Activated CD8-positive, alpha-beta T cell treated with anti-CD3 and anti-CD28 coated beads for 36 hours (primary cell): Measurements from ENCODE around the gene ACOT9. TPM values are rescaled to one million over a fixed set of nuclear protein-coding genes. Genes with fewer than 3 reads are reported as not detected.
"Not testable (repeated sequence)": the region's sequence is repeated elsewhere in the genome, so short reads cannot be mapped to it uniquely, and the experiment has no call there.

Experiments used
- ATAC-seq: fragments of 200-7000 bp; cut with Tn5 transposase; one replicate; pipeline ENCODE4 v1.10.0; 2021; ENCODE audit warnings: mild to moderate bottlenecking, moderate library complexity
- CTCF ChIA-PET: fragments of 350-600 bp; sonication (Branson Sonifier 250); formaldehyde crosslinking; loops from one replicate; lab custom pipeline; 2021; ENCODE audit warnings: antibody characterized with exemption; lab: Charles Lee
- POLR2A ChIA-PET: fragments of 350-600 bp; sonication (Branson Sonifier 250); formaldehyde crosslinking; loops from one replicate; lab custom pipeline; 2021; ENCODE audit warnings: antibody characterized with exemption; lab: Charles Lee
- DNase-seq: peaks from one replicate; pipeline ENCODE4 v3.0.0-alpha.2; 2020
- H3K27ac Mint-ChIP-seq: one replicate; pipeline ENCODE4 v1.8.0; 2021; ENCODE audit warnings: mild to moderate bottlenecking, mixed read lengths
- H3K27me3 Mint-ChIP-seq: one replicate; pipeline ENCODE4 v1.8.0; 2021; ENCODE audit warnings: mixed read lengths
- H3K36me3 Mint-ChIP-seq: one replicate; pipeline ENCODE4 v1.8.0; 2021; ENCODE audit warnings: low read depth, mixed read lengths
- H3K4me1 Mint-ChIP-seq: one replicate; pipeline ENCODE4 v1.8.0; 2021; ENCODE audit warnings: low read depth, mixed read lengths
- H3K4me3 Mint-ChIP-seq: one replicate; pipeline ENCODE4 v1.8.0; 2021; ENCODE audit warnings: mild to moderate bottlenecking, moderate library complexity, mixed read lengths
- H3K9me3 Mint-ChIP-seq: one replicate; pipeline ENCODE4 v1.8.0; 2021; ENCODE audit warnings: mixed read lengths
- intact Hi-C: fragments of 100-400 bp; cut with micrococcal nuclease; formaldehyde crosslinking; loops from one replicate; pipeline ENCODE4 v1.10.0; 2022
- total RNA-seq, 2 experiments: library from RNA; stranded (reverse); gene quantifications; one replicate each; pipeline ENCODE4 v1.2.3, GENCODE V29; 2021
- TF ChIP-seq, protein P1 (sequence below): fragments of 200-600 bp; IDR thresholded peaks from one replicate; pipeline ENCODE4 v1.8.0; 2022; ENCODE audit warnings: antibody characterized with exemption, mild to moderate bottlenecking

ACOT9 gene
- total RNA-seq, 2 experiments from 2014 or later, result 28.1 to 28.3 TPM

DNA sequence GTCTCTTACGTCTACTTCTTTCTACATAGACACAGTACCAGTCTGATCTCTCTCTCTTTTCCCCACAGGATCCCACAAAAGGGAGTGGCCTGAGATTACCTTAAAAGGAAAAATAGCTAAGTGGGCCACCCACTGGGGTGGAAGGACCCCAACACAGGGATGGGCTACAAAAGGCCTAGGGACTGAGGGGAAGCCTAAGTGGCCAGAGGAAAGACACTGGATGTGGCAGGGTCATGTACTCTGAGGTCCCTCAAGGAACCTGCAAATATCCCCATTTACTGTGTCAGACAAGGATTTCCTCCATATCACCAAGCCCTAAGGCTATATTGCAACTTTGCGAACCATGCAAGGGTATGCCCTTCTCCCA lies 82.3 kb downstream of the ACOT9 start:
- ChIA-PET CTCF (no interaction called here), POLR2A (no interaction called here)
- no peak overlapping the region for H3K27ac Mint-ChIP-seq
- H3K4me3 Mint-ChIP-seq, result no peak overlapping the region
- no peaks in the 10 kb centered on the region for H3K36me3 Mint-ChIP-seq
- no peaks in the 10 kb centered on the region for H3K9me3 Mint-ChIP-seq
- no peak for DNase-seq
- TF ChIP-seq, protein P1, sequence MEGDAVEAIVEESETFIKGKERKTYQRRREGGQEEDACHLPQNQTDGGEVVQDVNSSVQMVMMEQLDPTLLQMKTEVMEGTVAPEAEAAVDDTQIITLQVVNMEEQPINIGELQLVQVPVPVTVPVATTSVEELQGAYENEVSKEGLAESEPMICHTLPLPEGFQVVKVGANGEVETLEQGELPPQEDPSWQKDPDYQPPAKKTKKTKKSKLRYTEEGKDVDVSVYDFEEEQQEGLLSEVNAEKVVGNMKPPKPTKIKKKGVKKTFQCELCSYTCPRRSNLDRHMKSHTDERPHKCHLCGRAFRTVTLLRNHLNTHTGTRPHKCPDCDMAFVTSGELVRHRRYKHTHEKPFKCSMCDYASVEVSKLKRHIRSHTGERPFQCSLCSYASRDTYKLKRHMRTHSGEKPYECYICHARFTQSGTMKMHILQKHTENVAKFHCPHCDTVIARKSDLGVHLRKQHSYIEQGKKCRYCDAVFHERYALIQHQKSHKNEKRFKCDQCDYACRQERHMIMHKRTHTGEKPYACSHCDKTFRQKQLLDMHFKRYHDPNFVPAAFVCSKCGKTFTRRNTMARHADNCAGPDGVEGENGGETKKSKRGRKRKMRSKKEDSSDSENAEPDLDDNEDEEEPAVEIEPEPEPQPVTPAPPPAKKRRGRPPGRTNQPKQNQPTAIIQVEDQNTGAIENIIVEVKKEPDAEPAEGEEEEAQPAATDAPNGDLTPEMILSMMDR, result no peak
- H3K4me1 Mint-ChIP-seq, result peaks cover 26% of the 10 kb centered on the region
- ATAC-seq, result no peak
- intact Hi-C loops, result no loop called here
- no peaks in the 10 kb centered on the region for H3K27me3 Mint-ChIP-seq

DNA sequence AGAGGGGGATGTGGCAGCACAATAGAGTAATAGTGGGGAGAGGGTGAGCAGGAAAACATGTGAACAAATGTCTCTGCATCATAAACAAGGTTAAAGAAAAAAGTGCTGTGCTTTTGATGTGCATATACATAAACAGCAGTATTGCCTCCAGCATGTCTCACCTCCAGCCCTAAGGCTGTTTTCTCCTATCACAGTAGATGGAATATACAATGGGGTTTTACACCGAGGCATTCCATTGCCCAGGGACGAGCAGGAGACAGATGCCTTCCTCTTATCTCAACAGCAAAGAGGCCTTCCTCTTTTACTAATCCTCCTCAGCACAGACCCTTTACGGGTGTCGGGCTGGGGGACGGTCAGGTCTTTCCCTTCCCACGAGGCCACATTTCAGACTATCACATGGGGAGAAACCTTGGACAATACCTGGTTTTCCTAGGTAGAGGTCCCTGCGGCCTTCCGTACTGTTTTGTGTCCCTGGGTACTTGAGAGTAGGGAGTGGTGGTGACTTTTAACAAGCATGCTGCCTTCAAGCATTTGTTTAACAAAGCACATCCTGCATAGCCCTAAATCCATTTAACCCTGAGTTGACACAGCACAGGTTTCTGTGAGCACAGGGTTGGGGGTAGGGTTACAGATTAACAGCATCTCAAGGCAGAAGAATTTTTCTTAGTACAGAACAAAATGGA lies 82.9 kb downstream of the ACOT9 start:
- intact Hi-C loops, POLR2A ChIA-PET, CTCF ChIA-PET, H3K36me3 Mint-ChIP-seq, ATAC-seq, DNase-seq, H3K27me3 Mint-ChIP-seq, H3K4me3 Mint-ChIP-seq, H3K9me3 Mint-ChIP-seq, H3K27ac Mint-ChIP-seq: not testable (repeated sequence)
- H3K4me1 Mint-ChIP-seq, result peaks cover 26% of the 10 kb centered on the region

DNA sequence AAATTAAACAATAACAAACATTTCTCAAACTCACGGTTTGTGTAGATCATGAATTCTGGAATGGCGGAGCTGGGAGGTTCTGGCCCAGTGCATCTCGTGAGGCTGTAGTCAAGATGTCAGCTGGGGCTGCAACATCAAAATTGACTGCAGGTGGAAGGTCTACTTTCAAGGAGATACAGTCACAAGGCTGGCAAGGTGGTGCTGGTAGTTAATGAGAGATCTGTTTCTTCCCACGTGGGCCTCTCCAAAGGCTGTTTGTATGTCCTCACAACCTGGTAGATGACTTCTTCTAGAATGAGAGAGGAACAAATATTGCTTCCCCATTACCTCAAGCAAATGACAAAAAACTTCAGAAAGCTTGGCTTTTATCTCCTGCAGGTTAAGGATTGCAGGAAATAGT lies 83.7 kb downstream of the ACOT9 start:
- ChIA-PET POLR2A (no interaction called here), CTCF (no interaction called here)
- Mint-ChIP-seq H3K4me3 (no peak overlapping the region), H3K9me3 (no peaks in the 10 kb centered on the region), H3K27me3 (no peaks in the 10 kb centered on the region), H3K36me3 (no peaks in the 10 kb centered on the region), H3K27ac (no peak overlapping the region), H3K4me1 (peaks cover 22% of the 10 kb centered on the region)
- intact Hi-C loops, result no loop called here
- ATAC-seq, result no peak
- TF ChIP-seq, protein P1, result no peak
- DNase-seq, result no peak

DNA sequence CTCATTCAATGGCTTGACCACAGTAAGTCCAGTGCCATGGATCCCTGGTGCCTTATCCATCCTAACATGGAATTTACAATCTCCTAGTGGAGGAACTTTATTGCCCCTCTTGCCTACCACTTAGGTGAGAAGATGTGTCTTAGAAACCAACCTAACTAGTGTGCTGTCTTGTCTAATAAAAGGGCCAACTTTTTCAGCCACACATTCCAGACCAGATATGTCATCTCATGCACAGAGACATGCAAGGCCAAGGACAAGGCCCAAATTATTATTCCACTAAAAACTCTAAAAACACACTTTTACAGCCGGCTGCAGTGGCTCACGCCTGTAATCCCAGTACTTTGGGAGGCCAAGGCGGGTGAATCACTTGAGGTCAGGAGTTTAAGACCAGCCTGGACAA lies 86.4 kb downstream of the ACOT9 start:
- intact Hi-C loops, result no loop called here
- no peaks in the 10 kb centered on the region for H3K36me3 Mint-ChIP-seq
- DNase-seq (no peak), ATAC-seq (no peak)
- no peaks in the 10 kb centered on the region for H3K27me3 Mint-ChIP-seq
- TF ChIP-seq, protein P1, result no peak
- no peaks in the 10 kb centered on the region for H3K9me3 Mint-ChIP-seq
- no peak overlapping the region for H3K27ac Mint-ChIP-seq
- POLR2A ChIA-PET, result no interaction called here
- H3K4me1 Mint-ChIP-seq, result peaks cover 7% of the 10 kb centered on the region
- CTCF ChIA-PET, result no interaction called here
- H3K4me3 Mint-ChIP-seq, result no peak overlapping the region

DNA sequence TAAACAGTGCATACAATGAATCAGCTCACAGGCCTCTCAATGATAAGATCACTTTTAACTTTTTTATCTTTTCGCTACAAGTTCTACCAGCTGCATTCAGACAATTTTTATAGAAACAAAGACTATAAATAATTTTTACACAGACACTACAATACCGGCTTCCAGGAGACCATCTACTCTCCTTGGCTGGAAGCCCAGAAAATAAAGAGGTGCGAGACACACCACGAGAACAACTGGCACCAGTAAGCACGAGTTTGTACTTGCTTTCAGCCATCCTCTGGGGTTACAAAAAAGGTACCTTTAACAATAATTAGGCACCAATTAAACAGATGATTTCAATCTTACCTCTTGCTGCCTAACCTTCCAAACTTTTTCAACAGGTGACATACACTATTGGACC lies 87.0 kb downstream of the ACOT9 start:
- Mint-ChIP-seq H3K9me3 (no peaks in the 10 kb centered on the region), H3K4me1 (peaks cover 2% of the 10 kb centered on the region), H3K27me3 (no peaks in the 10 kb centered on the region), H3K4me3 (no peak overlapping the region), H3K27ac (no peak overlapping the region), H3K36me3 (no peaks in the 10 kb centered on the region)
- ATAC-seq (no peak), DNase-seq (no peak)
- ChIA-PET POLR2A (no interaction called here), CTCF (no interaction called here)
- TF ChIP-seq, protein P1, result no peak
- intact Hi-C loops, result no loop called here

Other genes starting within 250 kb of the ACOT9 start
- gene PRDX4, start 75.8 kb downstream of the ACOT9 start, total RNA-seq, result 10 to 100 TPM; 39.6 to 42.0 TPM
- gene SAT1, start 39.9 kb upstream of the ACOT9 start, total RNA-seq, result 100 to 1,000 TPM in 1 of 2 experiments, 10 to 100 TPM in 1; 94.1 to 101 TPM
- 10 to 100 TPM; 34.1 to 35.7 TPM for gene APOO, start 164.7 kb upstream of the ACOT9 start, total RNA-seq
- under 1 TPM in 1 of 2 experiments, not detected in 1; 0.14 TPM for gene CXorf58, start 164.7 kb upstream of the ACOT9 start, total RNA-seq